AG04450 (cell line): Measurements from ENCODE around the gene SLC2A11. TPM values are rescaled to one million over a fixed set of nuclear protein-coding genes. Genes with fewer than 3 reads are reported as not detected.
"Not testable (repeated sequence)": the region's sequence is repeated elsewhere in the genome, so short reads cannot be mapped to it uniquely, and the experiment has no call there.

Experiments used
- CTCF ChIA-PET: fragments of 300-600, 350-600 bp; formaldehyde crosslinking; extraction: SDS; loops from one replicate; lab custom pipeline; 2022; ENCODE audit warnings: antibody characterized with exemption, inconsistent platforms; lab: Charles Lee
- POLR2A ChIA-PET: fragments of 350-600 bp; formaldehyde crosslinking; extraction: SDS; loops from one replicate; lab custom pipeline; 2021; ENCODE audit warnings: antibody characterized with exemption, inconsistent platforms; lab: Yijun Ruan, JAX
- DNase-seq: peaks from one replicate; pipeline ENCODE4 v3.0.0-alpha.2; 2011; ENCODE audit warnings: low read depth, low spot score
- H3K27ac ChIP-seq: one replicate; pipeline ENCODE4 v1.5.1; 2012; ENCODE audit warnings: low read depth, low read length, control low read depth
- H3K27me3 ChIP-seq: one replicate; pipeline ENCODE4 v1.6.0; 2012; ENCODE audit warnings: low read length; ENCODE audit not compliant: control insufficient read depth, insufficient read depth
- H3K4me3 ChIP-seq: 2 replicates; pipeline ENCODE4 v1.5.1; 2011; ENCODE audit warnings: mild to moderate bottlenecking, low read depth, low read length, control low read depth
- H3K9me3 ChIP-seq: 2 replicates; pipeline ENCODE4 v1.5.1; 2012; ENCODE audit warnings: low read length; ENCODE audit not compliant: control insufficient read depth, insufficient read depth
- CTCF ChIP-seq: IDR thresholded peaks from 2 replicates; pipeline ENCODE4 v1.5.1; 2011; ENCODE audit warnings: low read depth, low read length, control low read depth, inconsistent platforms
- polyA plus RNA-seq: library from polyadenylated mRNA; depleted of rRNA; stranded (reverse); fragments of >200 nt; gene quantifications from 2 replicates; pipeline ENCODE4 v1.2.3, GENCODE V29; 2011

Gene SLC2A11
- polyA plus RNA-seq, 1 experiment = 7.5 TPM

- TF ChIP-seq CTCF = no peak
- no peak for DNase-seq
- H3K27me3 ChIP-seq = no peaks in the 10 kb centered on the region
- H3K4me3 ChIP-seq = no peak overlapping the region
- H3K27ac ChIP-seq = no peak overlapping the region
- no peaks in the 10 kb centered on the region for H3K9me3 ChIP-seq
- CTCF ChIA-PET = interaction anchor here (1.0 to 3.4 kb wide), 5 partner anchors 10 to 90 kb away, joined by 4 to 39 read pairs (median 7); partner anchors contain the start of gene MIF
- POLR2A ChIA-PET = no interaction called here
Measured at GRCh38 chr22:23859201-23859600, 1.5 kb downstream of the SLC2A11 start.

DNA sequence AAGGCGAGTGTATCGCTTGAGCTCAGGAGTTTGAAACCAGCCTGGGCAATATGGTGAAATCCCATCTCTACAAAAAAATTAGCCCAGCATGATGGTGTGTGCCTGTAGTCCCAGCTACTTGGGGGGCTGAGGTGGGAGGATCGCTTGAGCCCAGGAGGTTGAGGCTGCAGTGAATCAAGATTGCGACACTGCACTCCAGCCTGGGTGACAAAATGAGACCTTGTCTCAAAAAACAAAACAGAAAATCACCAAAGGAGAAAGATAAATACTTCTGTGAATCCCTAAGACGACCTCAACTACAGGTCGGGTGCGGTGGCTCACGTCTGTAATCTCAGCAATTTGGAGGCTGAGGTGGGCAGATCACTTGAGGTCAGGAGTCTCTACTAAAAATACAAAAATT is 2.5 kb downstream of the SLC2A11 start:
- CTCF ChIA-PET = interaction anchor here (0.7 to 3.4 kb wide), 2 partner anchors 11 to 96 kb away, joined by 3 to 39 read pairs; no protein-coding TSS in a partner anchor
- H3K27me3 ChIP-seq, H3K4me3 ChIP-seq, DNase-seq, H3K27ac ChIP-seq, H3K9me3 ChIP-seq, POLR2A ChIA-PET: not testable (repeated sequence)

GRCh38 chr22:23862103-23862502 is 4.4 kb downstream of the SLC2A11 start:
- no peak overlapping the region for H3K27ac ChIP-seq
- H3K27me3 ChIP-seq = no peaks in the 10 kb centered on the region
- no peak overlapping the region for H3K4me3 ChIP-seq
- CTCF ChIA-PET = interaction anchor here (0.9 to 2.4 kb wide), 3 partner anchors 10 to 94 kb away, joined by 4 to 7 read pairs (median 4); no protein-coding TSS in a partner anchor
- no peak for DNase-seq
- no peaks in the 10 kb centered on the region for H3K9me3 ChIP-seq
- POLR2A ChIA-PET = interaction anchor here (1.6 kb wide), 1 partner anchor 32 kb away, joined by 5 read pairs; the partner anchor contains the start of gene MIF
- TF ChIP-seq CTCF = peak; percentile 70

- POLR2A ChIA-PET = not testable (repeated sequence)
Measured at GRCh38 chr22:23864499-23865154, 7.0 kb downstream of the SLC2A11 start.

GRCh38 chr22:23868580-23868979 is 10.9 kb downstream of the SLC2A11 start:
- Histone ChIP-seq H3K9me3 (no peaks in the 10 kb centered on the region), H3K27me3 (no peaks in the 10 kb centered on the region), H3K4me3 (no peak overlapping the region), H3K27ac (no peak overlapping the region)
- ChIA-PET POLR2A (no interaction called here), CTCF (no interaction called here)
- no peak for TF ChIP-seq CTCF
- no peak for DNase-seq

More at GRCh38 chr22:23864499-23865154, 7.0 kb downstream of the SLC2A11 start:
- not testable (repeated sequence) for H3K9me3 ChIP-seq, DNase-seq, H3K4me3 ChIP-seq, H3K27me3 ChIP-seq, H3K27ac ChIP-seq
- CTCF ChIA-PET = interaction anchor here (1.9 to 2.4 kb wide), 2 partner anchors 7 to 15 kb away, joined by 7 to 9 read pairs; no protein-coding TSS in a partner anchor

DNA sequence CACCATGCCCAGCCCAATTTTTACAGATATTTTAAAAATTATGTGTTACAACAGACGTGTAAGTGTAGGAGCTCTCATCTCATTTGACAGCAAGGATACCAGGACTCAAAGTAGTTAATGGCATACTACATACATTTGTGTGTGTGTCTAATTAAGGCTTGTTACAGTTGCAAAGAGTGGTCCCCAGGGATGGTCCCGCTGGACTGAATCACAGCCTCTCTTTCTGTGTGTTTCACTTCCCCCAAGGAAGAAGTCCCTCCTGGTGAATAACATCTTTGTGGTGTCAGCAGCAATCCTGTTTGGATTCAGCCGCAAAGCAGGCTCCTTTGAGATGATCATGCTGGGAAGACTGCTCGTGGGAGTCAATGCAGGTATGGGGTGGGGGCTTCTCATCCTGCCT is 17.2 kb downstream of the SLC2A11 start:
- Histone ChIP-seq H3K27me3 (no peaks in the 10 kb centered on the region), H3K27ac (no peak overlapping the region), H3K4me3 (no peak overlapping the region), H3K9me3 (no peaks in the 10 kb centered on the region; the same call in 1 of the 2 replicates)
- TF ChIP-seq CTCF = no peak
- no peak for DNase-seq
- CTCF ChIA-PET = interaction anchor here (1.2 kb wide), 1 partner anchor 81 kb away, joined by 3 read pairs; no protein-coding TSS in a partner anchor
- POLR2A ChIA-PET = interaction anchor here (1.5 kb wide), 1 partner anchor 20 kb away, joined by 3 read pairs; the partner anchor contains the start of gene MIF
